Activated naive CD4-positive, alpha-beta T cell treated with anti-CD3 and anti-CD28 coated beads, Interleukin-2, amount 10 ng/mL, durations not matched to agents 7 days and 5 days (primary cell): ENCODE data around the gene KCND2.

Experiments
- CTCF ChIA-PET: fragments of 350-600 bp; sonication (Branson Sonifier 250); formaldehyde crosslinking; loops from one replicate; lab custom pipeline; 2021; ENCODE audit warnings: antibody characterized with exemption; lab: Charles Lee
- DNase-seq: peaks from one replicate; pipeline ENCODE4 v3.0.0-alpha.2; 2020
- H3K27ac Mint-ChIP-seq: one replicate; pipeline ENCODE4 v1.8.0; 2021; ENCODE audit warnings: mild to moderate bottlenecking, moderate library complexity, mixed read lengths
- H3K27me3 Mint-ChIP-seq: one replicate; pipeline ENCODE4 v1.8.0; 2021; ENCODE audit warnings: mild to moderate bottlenecking, mixed read lengths
- H3K36me3 Mint-ChIP-seq: one replicate; pipeline ENCODE4 v1.8.0; 2021; ENCODE audit warnings: mixed read lengths
- H3K4me1 Mint-ChIP-seq: one replicate; pipeline ENCODE4 v1.8.0; 2021; ENCODE audit warnings: mixed read lengths
- H3K4me3 Mint-ChIP-seq: one replicate; pipeline ENCODE4 v1.8.0; 2021; ENCODE audit warnings: mild to moderate bottlenecking, moderate library complexity, mixed read lengths
- H3K9me3 Mint-ChIP-seq: one replicate; pipeline ENCODE4 v1.8.0; 2021; ENCODE audit warnings: mixed read lengths

KCND2 gene

GRCh38 chr7:120716307-120716706 is 443.3 kb downstream of the KCND2 start:
- Mint-ChIP-seq H3K4me3 (no peak overlapping the region), H3K4me1 (no peaks in the 10 kb centered on the region), H3K36me3 (no peaks in the 10 kb centered on the region), H3K27ac (no peak overlapping the region), H3K9me3 (no peaks in the 10 kb centered on the region), H3K27me3 (no peaks in the 10 kb centered on the region)
- CTCF ChIA-PET: no interaction called here
- DNase-seq: no peak

GRCh38 chr7:120717166-120717565 is 444.2 kb downstream of the KCND2 start:
- Mint-ChIP-seq H3K4me3 (no peak overlapping the region), H3K4me1 (no peaks in the 10 kb centered on the region), H3K36me3 (no peaks in the 10 kb centered on the region), H3K9me3 (no peaks in the 10 kb centered on the region), H3K27ac (no peak overlapping the region), H3K27me3 (no peaks in the 10 kb centered on the region)
- DNase-seq: no peak
- CTCF ChIA-PET: no interaction called here

- Mint-ChIP-seq H3K4me3 (no peak overlapping the region), H3K27ac (no peak overlapping the region), H3K4me1 (no peaks in the 10 kb centered on the region), H3K9me3 (no peaks in the 10 kb centered on the region), H3K36me3 (no peaks in the 10 kb centered on the region), H3K27me3 (no peaks in the 10 kb centered on the region)
- CTCF ChIA-PET: interaction anchor here (1.2 kb wide), 1 partner anchor 11 kb away, joined by 4 read pairs; no protein-coding TSS in a partner anchor
- DNase-seq: no peak
Measured at GRCh38 chr7:120718361-120718760, 445.4 kb downstream of the KCND2 start.

DNA sequence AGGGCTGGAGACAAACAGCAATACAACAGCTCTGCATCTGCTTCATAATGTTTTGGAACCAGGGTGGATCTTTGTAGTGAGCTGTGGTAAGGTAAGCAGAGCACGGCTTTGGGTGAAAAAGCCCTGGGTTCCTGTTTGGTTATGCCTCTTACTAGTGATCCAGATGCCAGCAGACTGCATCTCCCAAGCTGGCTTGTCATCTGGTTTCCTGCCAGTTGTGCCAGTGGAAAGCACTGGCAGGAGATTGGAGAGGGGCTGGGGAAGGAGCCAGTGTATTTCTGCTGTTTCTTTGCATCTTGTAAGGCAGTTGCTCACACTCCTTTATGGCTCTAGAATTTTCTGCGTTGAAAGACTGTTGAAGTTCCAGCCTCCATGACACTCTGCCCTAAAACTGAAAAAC is 447.3 kb downstream of the KCND2 start:
- CTCF ChIA-PET: no interaction called here
- DNase-seq: no peak
- no peaks in the 10 kb centered on the region for H3K4me1 Mint-ChIP-seq

GRCh38 chr7:120723465-120724385 is 450.8 kb downstream of the KCND2 start:
- Mint-ChIP-seq H3K4me3 (no peak overlapping the region), H3K4me1 (no peaks in the 10 kb centered on the region), H3K9me3 (no peaks in the 10 kb centered on the region), H3K36me3 (no peaks in the 10 kb centered on the region), H3K27me3 (no peaks in the 10 kb centered on the region), H3K27ac (no peak overlapping the region)
- DNase-seq: no peak
- CTCF ChIA-PET: interaction anchor here (2.0 kb wide), 1 partner anchor 787 kb away, joined by 4 read pairs; no protein-coding TSS in a partner anchor

More for the DNA sequence above, 447.3 kb downstream of the KCND2 start:
- Mint-ChIP-seq H3K27ac (no peak overlapping the region), H3K27me3 (no peaks in the 10 kb centered on the region), H3K9me3 (no peaks in the 10 kb centered on the region), H3K4me3 (no peak overlapping the region), H3K36me3 (no peaks in the 10 kb centered on the region)

GRCh38 chr7:120724448-120724847 is 451.5 kb downstream of the KCND2 start:
- CTCF ChIA-PET: interaction anchor here (1.3 to 2.0 kb wide), 2 partner anchors 15 to 788 kb away, joined by 3 to 4 read pairs; no protein-coding TSS in a partner anchor
- H3K27me3 Mint-ChIP-seq: no peaks in the 10 kb centered on the region
- no peaks in the 10 kb centered on the region for H3K36me3 Mint-ChIP-seq
- no peaks in the 10 kb centered on the region for H3K4me1 Mint-ChIP-seq
- no peak for DNase-seq
- no peak overlapping the region for H3K27ac Mint-ChIP-seq
- H3K4me3 Mint-ChIP-seq: no peak overlapping the region
- no peaks in the 10 kb centered on the region for H3K9me3 Mint-ChIP-seq

DNA sequence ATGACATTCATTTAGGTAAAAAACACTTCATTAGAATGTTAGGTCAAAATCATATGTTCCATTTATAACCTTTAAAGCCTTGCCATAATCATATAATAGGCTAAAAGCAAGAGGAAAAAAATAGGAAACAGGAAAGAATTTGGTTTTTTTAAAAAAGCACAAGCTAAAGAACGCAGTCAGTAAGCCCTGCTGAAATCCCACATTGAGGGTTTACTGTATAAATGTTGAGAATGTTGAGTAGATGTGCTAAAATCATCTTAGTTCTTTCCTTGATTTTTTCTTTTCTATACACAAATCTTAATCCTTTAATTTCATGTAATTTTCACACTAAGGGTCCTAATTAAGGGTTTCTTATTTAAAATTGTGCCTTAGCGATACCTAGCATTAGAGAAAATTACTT is 452.0 kb downstream of the KCND2 start:
- Mint-ChIP-seq H3K4me1 (no peaks in the 10 kb centered on the region), H3K36me3 (no peaks in the 10 kb centered on the region), H3K27me3 (no peaks in the 10 kb centered on the region), H3K27ac (no peak overlapping the region), H3K9me3 (no peaks in the 10 kb centered on the region), H3K4me3 (no peak overlapping the region)
- DNase-seq: no peak
- CTCF ChIA-PET: interaction anchor here (1.3 to 2.0 kb wide), 2 partner anchors 15 to 789 kb away, joined by 3 to 4 read pairs; no protein-coding TSS in a partner anchor

- DNase-seq: no peak
- no peaks in the 10 kb centered on the region for H3K27me3 Mint-ChIP-seq
- no peaks in the 10 kb centered on the region for H3K4me1 Mint-ChIP-seq
- H3K9me3 Mint-ChIP-seq: no peaks in the 10 kb centered on the region
- no peak overlapping the region for H3K27ac Mint-ChIP-seq
- CTCF ChIA-PET: interaction anchor here (1.3 to 2.0 kb wide), 2 partner anchors 14 to 789 kb away, joined by 3 to 4 read pairs; no protein-coding TSS in a partner anchor
- no peaks in the 10 kb centered on the region for H3K36me3 Mint-ChIP-seq
- H3K4me3 Mint-ChIP-seq: no peak overlapping the region
Measured at GRCh38 chr7:120725376-120726039, 452.5 kb downstream of the KCND2 start.

DNA sequence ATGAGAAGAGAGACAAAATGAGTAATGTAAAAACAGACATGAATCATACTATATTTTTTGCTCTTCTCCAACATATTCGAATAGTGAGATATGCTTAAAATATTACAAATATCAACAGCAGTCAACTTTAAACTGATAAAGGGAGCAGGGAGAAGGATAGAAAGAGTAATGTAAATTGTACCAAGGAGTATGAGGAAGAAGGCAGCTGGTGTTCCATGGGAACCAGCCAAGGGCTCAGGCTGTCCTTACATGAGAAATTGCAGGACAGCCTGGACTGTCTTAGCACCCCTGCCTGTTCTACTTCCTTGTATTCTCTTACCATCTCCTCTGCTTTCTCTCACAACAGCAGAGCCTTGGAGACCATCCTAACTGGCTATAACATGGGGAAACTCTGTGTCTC is 456.3 kb downstream of the KCND2 start:
- Mint-ChIP-seq H3K27ac (no peak overlapping the region), H3K36me3 (no peaks in the 10 kb centered on the region), H3K4me3 (no peak overlapping the region), H3K4me1 (no peaks in the 10 kb centered on the region), H3K27me3 (no peaks in the 10 kb centered on the region), H3K9me3 (no peaks in the 10 kb centered on the region)
- no peak for DNase-seq
- CTCF ChIA-PET: interaction anchor here (0.9 kb wide), 1 partner anchor 10 kb away, joined by 4 read pairs; no protein-coding TSS in a partner anchor

DNA sequence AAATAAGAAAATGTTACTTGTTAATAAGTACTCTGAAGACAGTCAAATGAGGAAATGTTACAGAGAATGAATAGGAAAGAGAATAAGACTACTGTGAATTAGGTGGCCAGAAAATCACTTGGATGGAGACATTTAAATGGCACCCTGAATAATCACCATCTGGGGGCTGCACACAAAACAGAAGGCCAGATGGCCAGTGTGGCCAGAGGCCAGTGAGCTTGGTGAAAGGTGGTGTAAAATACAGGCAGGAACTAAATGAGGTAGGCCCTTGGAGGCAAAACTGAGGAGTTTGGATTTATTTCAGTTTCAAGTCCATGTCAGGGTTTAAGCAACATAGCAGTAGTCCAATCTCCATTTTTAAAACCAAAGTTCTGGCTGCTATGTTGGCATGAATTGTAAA is 458.3 kb downstream of the KCND2 start:
- no peaks in the 10 kb centered on the region for H3K4me1 Mint-ChIP-seq
- H3K36me3 Mint-ChIP-seq: no peaks in the 10 kb centered on the region
- no peaks in the 10 kb centered on the region for H3K9me3 Mint-ChIP-seq
- no peaks in the 10 kb centered on the region for H3K27me3 Mint-ChIP-seq
- H3K4me3 Mint-ChIP-seq: no peak overlapping the region
- no peak overlapping the region for H3K27ac Mint-ChIP-seq
- DNase-seq: no peak
- CTCF ChIA-PET: no interaction called here

- H3K27ac Mint-ChIP-seq: no peak overlapping the region
- CTCF ChIA-PET: no interaction called here
- no peak overlapping the region for H3K4me3 Mint-ChIP-seq
- H3K36me3 Mint-ChIP-seq: no peaks in the 10 kb centered on the region
- H3K9me3 Mint-ChIP-seq: no peaks in the 10 kb centered on the region
- H3K4me1 Mint-ChIP-seq: no peaks in the 10 kb centered on the region
- DNase-seq: no peak
- no peaks in the 10 kb centered on the region for H3K27me3 Mint-ChIP-seq
Measured at GRCh38 chr7:120732256-120732655, 459.3 kb downstream of the KCND2 start.

DNA sequence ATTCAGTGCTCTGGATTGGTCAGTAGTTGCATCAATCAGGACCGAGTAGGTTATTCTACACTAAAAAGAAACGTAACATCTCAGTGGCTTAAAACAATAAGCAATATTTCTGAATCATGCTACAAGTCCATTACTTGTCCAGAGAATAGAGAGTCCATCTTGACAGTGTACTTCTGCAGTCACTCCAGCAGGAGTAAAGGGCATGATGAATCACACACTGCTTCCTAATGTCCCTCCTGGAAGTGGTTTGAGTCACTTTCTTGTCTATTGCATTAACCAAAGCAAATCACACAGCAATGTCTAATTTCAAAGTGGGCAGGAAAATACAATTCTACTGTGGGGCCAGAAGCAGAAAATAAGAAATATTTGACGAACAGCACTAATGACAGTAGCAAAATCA is 460.2 kb downstream of the KCND2 start:
- no peaks in the 10 kb centered on the region for H3K27me3 Mint-ChIP-seq
- no peak overlapping the region for H3K4me3 Mint-ChIP-seq
- CTCF ChIA-PET: no interaction called here
- DNase-seq: no peak
- no peaks in the 10 kb centered on the region for H3K36me3 Mint-ChIP-seq
- H3K27ac Mint-ChIP-seq: no peak overlapping the region
- H3K9me3 Mint-ChIP-seq: no peaks in the 10 kb centered on the region
- no peaks in the 10 kb centered on the region for H3K4me1 Mint-ChIP-seq

GRCh38 chr7:120733835-120734234 is 460.9 kb downstream of the KCND2 start:
- DNase-seq: no peak
- Mint-ChIP-seq H3K27ac (no peak overlapping the region), H3K9me3 (no peaks in the 10 kb centered on the region), H3K4me1 (no peaks in the 10 kb centered on the region), H3K4me3 (no peak overlapping the region), H3K36me3 (no peaks in the 10 kb centered on the region), H3K27me3 (no peaks in the 10 kb centered on the region)
- CTCF ChIA-PET: no interaction called here

DNA sequence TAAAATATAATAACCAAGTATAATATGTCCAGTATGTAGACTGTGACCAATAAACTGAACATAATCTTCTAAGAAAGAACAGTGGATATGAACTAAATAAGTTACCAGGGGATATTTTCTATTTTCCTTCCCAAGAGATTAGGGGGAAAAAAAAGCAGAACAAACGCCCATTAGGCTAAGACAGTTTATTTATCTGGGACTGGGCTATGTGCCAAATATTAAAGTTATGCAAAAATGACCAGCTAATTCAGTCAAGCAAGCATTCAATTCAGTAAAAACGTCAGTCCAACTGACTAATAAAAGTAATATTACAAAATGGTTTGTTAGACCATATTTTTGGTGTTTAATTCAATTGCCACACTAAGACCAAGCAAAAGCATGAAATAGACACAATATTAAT is 462.8 kb downstream of the KCND2 start:
- no peak for DNase-seq
- Mint-ChIP-seq H3K4me1 (no peaks in the 10 kb centered on the region), H3K36me3 (no peaks in the 10 kb centered on the region), H3K27ac (no peak overlapping the region), H3K27me3 (no peaks in the 10 kb centered on the region), H3K9me3 (no peaks in the 10 kb centered on the region), H3K4me3 (no peak overlapping the region)
- CTCF ChIA-PET: no interaction called here
